ENCODE measurements around the gene RNF40.

RNF40 gene

GRCh38 chr16:30778549-30779244 lies 16.6 kb downstream of the RNF40 start:
- Mint-ChIP-seq H3K9me3 (no peaks in the 10 kb centered on the region), H3K27ac (peak overlapping the region; percentile 63 to 92 (median 75)), H3K36me3 (ENCODE audit: low read depth) (peaks cover 29% of the 10 kb centered on the region), H3K4me1 (peaks cover 27% of the 10 kb centered on the region), H3K4me3 (peak overlapping the region; percentile 61 to 91 (median 73)), H3K27me3 (ENCODE audit: low read depth) (no peaks in the 10 kb centered on the region)
- no peak for TF ChIP-seq CTCF (IDR thresholded peaks at IDR 0.05; ENCODE audit: unreplicated experiment in 3 of 3)

- H3K27ac Mint-ChIP-seq, result peak overlapping the region in 1 of 3 experiments; percentile 38
- no peaks in the 10 kb centered on the region for H3K9me3 Mint-ChIP-seq
- no peaks in the 10 kb centered on the region for H3K27me3 Mint-ChIP-seq (ENCODE audit: low read depth)
- no peak for TF ChIP-seq CTCF (IDR thresholded peaks at IDR 0.05; ENCODE audit: unreplicated experiment in 3 of 3)
- H3K4me1 Mint-ChIP-seq, result peaks cover 27% of the 10 kb centered on the region
- H3K4me3 Mint-ChIP-seq, result peak overlapping the region; percentile 39 to 73 (median 61)
- peaks cover 29% of the 10 kb centered on the region for H3K36me3 Mint-ChIP-seq (ENCODE audit: low read depth)
Observed at GRCh38 chr16:30779596-30779995, 17.5 kb downstream of the RNF40 start.

- Mint-ChIP-seq H3K27me3 (ENCODE audit: low read depth) (no peaks in the 10 kb centered on the region), H3K36me3 (ENCODE audit: low read depth) (peaks cover 29% of the 10 kb centered on the region), H3K4me3 (peak overlapping the region in 2 of 3 experiments; percentile 28 to 39), H3K9me3 (no peaks in the 10 kb centered on the region), H3K4me1 (peaks cover 31% of the 10 kb centered on the region), H3K27ac (peak overlapping the region in 1 of 3 experiments; percentile 38)
- no peak for TF ChIP-seq CTCF (IDR thresholded peaks at IDR 0.05; ENCODE audit: unreplicated experiment in 3 of 3)
Observed at GRCh38 chr16:30780021-30780420, 17.9 kb downstream of the RNF40 start.

- no peaks in the 10 kb centered on the region for H3K27me3 Mint-ChIP-seq (ENCODE audit: low read depth)
- H3K9me3 Mint-ChIP-seq, result no peaks in the 10 kb centered on the region
- TF ChIP-seq CTCF (IDR thresholded peaks at IDR 0.05; ENCODE audit: unreplicated experiment in 3 of 3), result no peak
- peak overlapping the region in 1 of 3 experiments; percentile 1 for H3K27ac Mint-ChIP-seq
- H3K36me3 Mint-ChIP-seq (ENCODE audit: low read depth), result peaks cover 29% of the 10 kb centered on the region
- peaks cover 29% of the 10 kb centered on the region for H3K4me1 Mint-ChIP-seq
- H3K4me3 Mint-ChIP-seq, result peak overlapping the region in 1 of 3 experiments; percentile 59
Observed at GRCh38 chr16:30780549-30780948, 18.4 kb downstream of the RNF40 start.

DNA sequence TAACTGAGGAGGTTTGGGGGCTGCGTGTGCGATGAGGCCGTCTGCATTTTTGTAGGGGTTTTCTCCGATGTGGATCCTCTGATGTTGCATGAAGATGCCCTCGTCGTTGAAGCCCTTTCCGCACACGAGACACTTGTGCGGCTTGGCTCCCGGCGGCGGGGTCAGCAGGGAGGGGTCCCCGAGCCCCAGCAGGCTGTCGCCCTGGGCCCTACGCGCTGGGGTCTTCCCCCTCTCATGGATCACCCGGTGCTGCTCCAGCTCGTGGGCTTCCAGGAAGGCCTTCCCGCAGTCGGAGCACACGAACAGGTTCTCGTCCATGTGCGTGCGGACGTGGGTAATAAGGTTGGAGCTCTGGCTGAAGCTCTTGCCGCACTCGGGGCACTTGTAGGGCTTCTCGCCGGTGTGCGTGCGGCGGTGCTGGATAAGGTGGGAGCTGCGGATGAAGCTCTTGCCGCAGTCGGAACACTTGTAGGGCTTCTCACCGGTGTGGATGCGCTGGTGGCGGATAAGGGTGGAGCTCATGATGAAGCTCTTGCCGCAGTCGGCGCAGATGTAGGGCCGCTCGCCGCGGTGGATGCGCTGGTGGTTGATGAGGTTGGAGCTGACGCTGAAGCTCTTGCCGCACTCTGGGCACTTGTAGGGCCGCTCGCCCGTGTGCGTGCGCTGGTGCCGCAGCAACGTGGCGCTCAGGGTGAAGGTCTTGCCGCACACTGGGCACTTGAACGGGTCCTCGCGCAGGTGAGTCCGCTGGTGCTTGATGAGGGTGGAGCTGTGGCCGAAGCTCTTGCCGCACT lies 20.6 kb downstream of the RNF40 start:
- no peak for TF ChIP-seq CTCF (IDR thresholded peaks at IDR 0.05; ENCODE audit: unreplicated experiment in 3 of 3)
- Mint-ChIP-seq H3K4me3 (peak overlapping the region in 2 of 3 experiments; percentile 32 to 46), H3K36me3 (ENCODE audit: low read depth) (peaks cover 29% of the 10 kb centered on the region), H3K27ac (no peak overlapping the region), H3K4me1 (peaks cover 29% of the 10 kb centered on the region), H3K27me3 (ENCODE audit: low read depth) (no peaks in the 10 kb centered on the region), H3K9me3 (no peaks in the 10 kb centered on the region)
